Endothelial cell of umbilical vein (primary cell): ENCODE data around the gene MAP2K7. TPM values are rescaled to one million over a fixed set of nuclear protein-coding genes. Genes with fewer than 3 reads are reported as not detected.
A peak's percentile ranks its signal among the peaks of the same experiment; 100 is the strongest.

Experiments used
- BruUV-seq: library from RNA; stranded (reverse); fragments of 400-500 nt; replicated peaks from 2 replicates; lab custom pipeline; 2021; lab: Mats Ljungman, UMichigan
- CTCF ChIA-PET: fragments of 300-600, 350-600 bp; sonication (Branson Sonifier 250); formaldehyde crosslinking; loops from one replicate; lab custom pipeline; 2021; ENCODE audit warnings: antibody characterized with exemption, inconsistent platforms; lab: Charles Lee
- POLR2A ChIA-PET: fragments of 300-600, 350-600 bp; sonication (Branson Sonifier 250); formaldehyde crosslinking; loops from one replicate; lab custom pipeline; 2021; ENCODE audit warnings: antibody characterized with exemption, inconsistent platforms; lab: Charles Lee
- DNase-seq: peaks from one replicate; pipeline ENCODE4 v3.0.0-alpha.2; 2011; ENCODE audit warnings: low read depth, low spot score
- FAIRE-seq: peaks from 2 replicates; lab custom pipeline; 2011; peaks lifted over from hg19 to GRCh38; lab: Jason Lieb, UNC
- H2AFZ ChIP-seq: 2 replicates; pipeline ENCODE4 v1.6.0; 2012; ENCODE audit warnings: low read depth, low read length, control low read depth, inconsistent platforms
- H3K27ac ChIP-seq: 2 replicates; pipeline ENCODE4 v1.5.1; 2011; ENCODE audit warnings: low read depth, mild to moderate bottlenecking, control low read depth, low read length, moderate library complexity; ENCODE audit not compliant: insufficient read depth
- H3K27me3 ChIP-seq, 2 experiments: 2 replicates each; pipeline versions ENCODE4 v1.6.0 to v1.6.1; 2011; ENCODE audit warnings: low read length in 2 of 2, mixed read lengths in 1 of 2; ENCODE audit not compliant: control insufficient read depth in 2 of 2, insufficient read depth in 2 of 2
- H3K36me3 ChIP-seq, 2 experiments: 2 replicates in 1 of 2; 3 replicates in 1 of 2; pipeline ENCODE4 v1.5.1; 2011; ENCODE audit warnings: low read length in 2 of 2, mild to moderate bottlenecking in 1 of 2, moderate library complexity in 1 of 2; ENCODE audit not compliant: control insufficient read depth in 2 of 2, insufficient read depth in 2 of 2; ENCODE audit errors: extremely low read depth in 1 of 2
- H3K4me1 ChIP-seq: 3 replicates; pipeline ENCODE4 v1.5.1; 2011; ENCODE audit warnings: mild to moderate bottlenecking, low read length; ENCODE audit not compliant: control insufficient read depth, insufficient read depth; ENCODE audit errors: extremely low read depth
- H3K4me2 ChIP-seq: 2 replicates; pipeline ENCODE4 v1.6.1; 2011; ENCODE audit warnings: low read length, control low read depth, mixed read lengths; ENCODE audit not compliant: insufficient read depth
- H3K4me3 ChIP-seq, 3 experiments: fragments of 200-600 bp in 1 of 3; sonication (generic), shearing (Covaris generic) in 1 of 3; replicated peaks in 1 of 3; 2 replicates each; pipeline ENCODE4 v1.5.1; 2011 to 2016; ENCODE audit warnings: control low read depth in 3 of 3, low read length in 3 of 3, mild to moderate bottlenecking in 2 of 3, inconsistent platforms in 1 of 3, low read depth in 1 of 3, moderate library complexity in 1 of 3; ENCODE audit not compliant: insufficient read depth in 1 of 3
- H3K79me2 ChIP-seq: 2 replicates; pipeline ENCODE4 v1.6.0; 2012; ENCODE audit warnings: low read length, inconsistent platforms; ENCODE audit not compliant: control insufficient read depth, insufficient read depth
- H3K9ac ChIP-seq: replicated peaks from 2 replicates; pipeline ENCODE3; 2011; ENCODE audit warnings: low read length, control low read depth; ENCODE audit not compliant: insufficient read depth; ENCODE audit errors: extremely low read depth
- H3K9me1 ChIP-seq: replicated peaks from 3 replicates; pipeline ENCODE4 v1.6.0; 2011; ENCODE audit warnings: mild to moderate bottlenecking, low read length; ENCODE audit not compliant: control insufficient read depth, insufficient read depth; ENCODE audit errors: extremely low read depth
- H3K9me3 ChIP-seq: replicated peaks from 2 replicates; pipeline ENCODE4 v1.5.1; 2012; ENCODE audit warnings: low read length, inconsistent platforms; ENCODE audit not compliant: control insufficient read depth, insufficient read depth
- H4K20me1 ChIP-seq: replicated peaks from 2 replicates; pipeline ENCODE3; 2011; ENCODE audit warnings: mild to moderate bottlenecking, low read length; ENCODE audit not compliant: control insufficient read depth, insufficient read depth; ENCODE audit errors: extremely low read depth
- EZH2 ChIP-seq: IDR thresholded peaks from 2 replicates; pipeline ENCODE4 v1.6.1; 2012; ENCODE audit warnings: borderline replicate concordance, low read depth, mild to moderate bottlenecking, moderate library complexity, low read length, inconsistent platforms; ENCODE audit not compliant: severe bottlenecking
- FOS ChIP-seq: IDR thresholded peaks from 2 replicates; pipeline ENCODE4 v1.6.1; 2011; ENCODE audit warnings: mild to moderate bottlenecking, low read length, moderate library complexity, borderline replicate concordance; ENCODE audit not compliant: insufficient read depth
- GATA2 ChIP-seq: IDR thresholded peaks from 2 replicates; pipeline ENCODE4 v1.7.0; 2011; ENCODE audit warnings: low read depth, mild to moderate bottlenecking, moderate library complexity, mixed read lengths, low read length; ENCODE audit not compliant: insufficient read length, insufficient read depth
- JUN ChIP-seq: IDR thresholded peaks from 2 replicates; pipeline ENCODE4 v1.6.1; 2011; ENCODE audit warnings: borderline replicate concordance, low read depth; ENCODE audit not compliant: insufficient read length, insufficient read depth
- POLR2A ChIP-seq: IDR thresholded peaks from 2 replicates; pipeline ENCODE4 v1.6.1; 2012; ENCODE audit warnings: low read depth, mild to moderate bottlenecking, control low read depth, low read length
- POLR2AphosphoS5 ChIP-seq: IDR thresholded peaks from 2 replicates; pipeline ENCODE4 v1.6.1; 2012; ENCODE audit warnings: low read depth, mild to moderate bottlenecking, control low read depth, low read length, moderate library complexity; ENCODE audit not compliant: insufficient read depth
- dilution Hi-C: fragments of 300-500 bp; cut with MboI; formaldehyde crosslinking; loops from one replicate; pipeline ENCODE4 v1.15.0; 2019; ENCODE audit warnings: low sequenced_read_pairs; ENCODE audit not compliant: extremely low pct_ligation_motif_present
- intact Hi-C: fragments of 100-400 bp; cut with micrococcal nuclease; formaldehyde crosslinking; loops from one replicate; pipeline ENCODE4 v1.10.0; 2022
- polyA plus RNA-seq, 4 experiments: library from polyadenylated mRNA; depleted of rRNA in 3 of 4; stranded (reverse) in 3 of 4; unstranded in 1 of 4; fragments of >200 nt; gene quantifications; 2 replicates each; pipeline versions ENCODE4 v1.2.1 to v1.2.3, GENCODE V29; 2011 to 2012; ENCODE audit warnings: missing spikeins in 1 of 4
- total RNA-seq: library from RNA; stranded (reverse); gene quantifications from 2 replicates; pipeline ENCODE4 v1.2.3, GENCODE V29; 2021

MAP2K7 gene
- total and polyA plus RNA-seq, 2 donors (not counting 3 experiments of a cell fraction or from before 2014, with no cell fraction given) = 13.8 to 36.0 TPM

DNA sequence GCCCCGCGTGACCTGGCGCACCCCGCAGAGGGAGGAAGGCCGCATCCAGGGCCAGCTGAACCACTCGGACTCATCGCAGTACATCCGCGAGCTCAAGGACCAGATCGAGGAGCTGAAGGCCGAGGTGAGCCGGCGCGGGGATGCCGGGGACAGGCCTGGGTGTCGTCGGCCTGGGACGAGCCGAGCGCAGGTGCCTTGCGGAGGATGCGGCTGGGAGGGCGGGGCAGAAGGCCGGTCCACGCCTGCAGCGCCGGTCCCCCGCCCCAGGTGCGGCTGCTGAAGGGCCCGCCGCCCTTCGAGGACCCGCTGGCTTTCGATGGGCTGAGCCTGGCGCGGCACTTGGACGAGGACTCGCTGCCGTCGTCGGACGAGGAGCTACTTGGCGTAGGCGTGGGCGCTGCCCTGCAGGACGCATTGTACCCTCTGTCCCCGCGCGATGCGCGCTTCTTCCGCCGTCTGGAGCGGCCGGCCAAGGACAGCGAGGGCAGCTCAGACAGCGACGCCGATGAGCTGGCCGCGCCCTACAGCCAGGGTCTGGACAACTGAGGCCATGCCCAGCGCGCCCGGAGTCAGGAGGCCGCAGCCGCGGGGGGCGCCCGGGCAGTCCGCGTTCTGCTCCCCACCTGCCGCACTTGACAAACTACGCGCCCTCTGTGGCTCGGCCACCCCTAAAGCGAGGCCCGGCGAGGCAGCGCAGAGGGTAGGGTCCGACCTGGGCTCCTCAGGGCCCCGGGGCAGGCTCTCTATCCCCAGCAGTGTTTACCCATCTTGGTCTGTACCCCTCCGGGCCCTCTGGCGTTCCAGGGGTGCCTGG lies 40.3 kb upstream of the MAP2K7 start:
- no TSS peak for BruUV-seq
- Histone ChIP-seq H3K27ac (no peak overlapping the region), H3K27me3 (peaks cover 12 to 21% of the 10 kb centered on the region in 2 experiments), H2AFZ (no peak overlapping the region), H4K20me1 (no peaks in the 10 kb centered on the region), H3K4me2 (no peak overlapping the region), H3K4me3 (no peak overlapping the region), H3K9ac (no peak overlapping the region), H3K9me1 (no peaks in the 10 kb centered on the region), H3K4me1 (peaks cover under 1% of the 10 kb centered on the region), H3K36me3 (no peaks in the 10 kb centered on the region), H3K79me2 (no peaks in the 10 kb centered on the region), H3K9me3 (no peaks in the 10 kb centered on the region)
- dilution Hi-C loops (no loop called here), intact Hi-C loops (no loop called here)
- no peak for DNase-seq
- ChIA-PET CTCF (interaction anchor here (1.2 kb wide), 1 partner anchor 9 kb away, joined by 3 read pairs; no protein-coding TSS in a partner anchor), POLR2A (no interaction called here)
- FAIRE-seq = no peak
- TF ChIP-seq EZH2 (peak; percentile 78), POLR2AphosphoS5 (no peak), GATA2 (no peak), JUN (no peak), FOS (no peak), POLR2A (no peak)
